ENCODE data around the gene HID1.

Gene HID1

GRCh38 chr17:74954115-74954514, 18.4 kb downstream of the HID1 start:
- no peak overlapping the region for H3K4me3 ChIP-seq (ENCODE audit: low read depth, low read length)
- TF ChIP-seq CTCF (IDR thresholded peaks at IDR 0.05; ENCODE audit: low read depth, low read length) (no peak), MAX (IDR thresholded peaks at IDR 0.05; ENCODE audit: low read depth, low read length) (no peak), POLR2A (IDR thresholded peaks at IDR 0.05; ENCODE audit: extremely low read depth, insufficient read length) (no peak), MYC (IDR thresholded peaks at IDR 0.05; ENCODE audit: low read depth, low read length) (no peak)
- DNase-seq (ENCODE audit: low read depth): no peak

- TF ChIP-seq MAX (IDR thresholded peaks at IDR 0.05; ENCODE audit: low read depth, low read length) (no peak), CTCF (IDR thresholded peaks at IDR 0.05; ENCODE audit: low read depth, low read length) (no peak), MYC (IDR thresholded peaks at IDR 0.05; ENCODE audit: low read depth, low read length) (no peak), POLR2A (IDR thresholded peaks at IDR 0.05; ENCODE audit: extremely low read depth, insufficient read length) (no peak)
- DNase-seq (ENCODE audit: low read depth): no peak
These were observed 19.3 kb downstream of the HID1 start for GRCh38 chr17:74953134-74953687.

GRCh38 chr17:74952431-74953133, 20.0 kb downstream of the HID1 start:
- TF ChIP-seq MAX (IDR thresholded peaks at IDR 0.05; ENCODE audit: low read depth, low read length) (no peak), POLR2A (IDR thresholded peaks at IDR 0.05; ENCODE audit: extremely low read depth, insufficient read length) (no peak), MYC (IDR thresholded peaks at IDR 0.05; ENCODE audit: low read depth, low read length) (no peak), CTCF (IDR thresholded peaks at IDR 0.05; ENCODE audit: low read depth, low read length) (no peak)
- DNase-seq (ENCODE audit: low read depth): no peak
- no peak overlapping the region for H3K4me3 ChIP-seq (ENCODE audit: low read depth, low read length)

More at GRCh38 chr17:74953134-74953687, 19.3 kb downstream of the HID1 start:
- no peak overlapping the region for H3K4me3 ChIP-seq (ENCODE audit: low read depth, low read length)

GRCh38 chr17:74951680-74952421, 20.7 kb downstream of the HID1 start:
- H3K4me3 ChIP-seq (ENCODE audit: low read depth, low read length): no peak overlapping the region
- TF ChIP-seq MAX (IDR thresholded peaks at IDR 0.05; ENCODE audit: low read depth, low read length) (no peak), POLR2A (IDR thresholded peaks at IDR 0.05; ENCODE audit: extremely low read depth, insufficient read length) (no peak), CTCF (IDR thresholded peaks at IDR 0.05; ENCODE audit: low read depth, low read length) (no peak), MYC (IDR thresholded peaks at IDR 0.05; ENCODE audit: low read depth, low read length) (no peak)

GRCh38 chr17:74951065-74951464, 21.5 kb downstream of the HID1 start:
- DNase-seq (ENCODE audit: low read depth): no peak
- no peak for TF ChIP-seq MAX (IDR thresholded peaks at IDR 0.05; ENCODE audit: low read depth, low read length)
- TF ChIP-seq MYC (IDR thresholded peaks at IDR 0.05; ENCODE audit: low read depth, low read length): no peak
- TF ChIP-seq CTCF (IDR thresholded peaks at IDR 0.05; ENCODE audit: low read depth, low read length): no peak
- no peak for TF ChIP-seq POLR2A (IDR thresholded peaks at IDR 0.05; ENCODE audit: extremely low read depth, insufficient read length)
- no peak overlapping the region for H3K4me3 ChIP-seq (ENCODE audit: low read depth, low read length)

More at GRCh38 chr17:74951680-74952421, 20.7 kb downstream of the HID1 start:
- DNase-seq (ENCODE audit: low read depth): no peak
